Vagina (tissue), 2 donors: ENCODE measurements around the gene KRTAP5-7. TPM values are rescaled to one million over a fixed set of nuclear protein-coding genes. Genes with fewer than 3 reads are reported as not detected.

ENCODE experiments used
- DNase-seq, 2 donors: peaks; one replicate each; pipeline ENCODE4 v3.0.0-alpha.2; 2017; ENCODE audit errors: extremely low spot score in 2 of 2
- H3K27ac ChIP-seq: fragments of 200-600 bp; sonication (generic); one replicate; pipeline ENCODE4 v1.5.1; 2019
- H3K27me3 ChIP-seq: fragments of 200-600 bp; sonication (generic); one replicate; pipeline ENCODE4 v1.5.1; 2019
- H3K36me3 ChIP-seq, 2 donors: fragments of 200-600 bp; sonication (generic); one replicate each; pipeline ENCODE4 v1.5.1; 2017 to 2019
- H3K4me1 ChIP-seq: fragments of 200-600 bp; sonication (generic); one replicate; pipeline ENCODE4 v1.5.1; 2019
- H3K4me3 ChIP-seq, 2 donors: fragments of 200-600 bp; sonication (generic); 1 replicate in 1 of 2; 2 replicates in 1 of 2; pipeline ENCODE4 v1.5.1; 2016 to 2019
- H3K9me3 ChIP-seq: fragments of 200-600 bp; sonication (generic); one replicate; pipeline ENCODE4 v1.5.1; 2019
- CTCF ChIP-seq, 3 experiments: fragments of 450-650 bp in 2 of 3; fragments of 200-600 bp in 1 of 3; sonication (generic) in 1 of 3; IDR thresholded peaks; one replicate each; pipeline ENCODE4 v1.5.1; 2017 to 2019; ENCODE audit warnings: antibody characterized with exemption in 3 of 3, mild to moderate bottlenecking in 2 of 3, moderate library complexity in 2 of 3
- POLR2A ChIP-seq, 2 donors: fragments of 450-650 bp; IDR thresholded peaks; one replicate each; pipeline ENCODE4 v1.6.1; 2017; ENCODE audit warnings: antibody characterized with exemption in 2 of 2, mild to moderate bottlenecking in 2 of 2, moderate library complexity in 2 of 2
- POLR2AphosphoS5 ChIP-seq, 2 donors: sonication (generic); formaldehyde crosslinking; IDR thresholded peaks; one replicate each; pipeline ENCODE4 v1.9.0; 2017; ENCODE audit warnings: antibody characterized with exemption in 2 of 2, mild to moderate bottlenecking in 2 of 2, low read depth in 1 of 2; ENCODE audit not compliant: insufficient read depth in 1 of 2
- intact Hi-C: fragments of 100-400 bp; cut with DNase I; formaldehyde crosslinking; loops from one replicate; pipeline ENCODE4 v1.15.1; 2023
- total RNA-seq: library from RNA; depleted of rRNA; stranded (reverse); fragments of >200 nt; gene quantifications from one replicate; pipeline ENCODE4 v1.2.3, GENCODE V29; 2016

KRTAP5-7 gene
- total RNA-seq, 1 donor from 2014 or later = not detected

GRCh38 chr11:71482746-71483364, 44.2 kb upstream of the KRTAP5-7 start:
- DNase-seq = no peak
- intact Hi-C loops = no loop called here

GRCh38 chr11:71483692-71484091, 43.4 kb upstream of the KRTAP5-7 start:
- intact Hi-C loops = no loop called here
- Histone ChIP-seq H3K9me3 (no peaks in the 10 kb centered on the region), H3K36me3 (peaks cover 0 to 61% of the 10 kb centered on the region in 2 donors), H3K27me3 (no peaks in the 10 kb centered on the region), H3K4me1 (no peaks in the 10 kb centered on the region), H3K27ac (no peak overlapping the region), H3K4me3 (no peak overlapping the region)
- no peak for TF ChIP-seq POLR2AphosphoS5 (IDR thresholded peaks at IDR 0.05; ENCODE audit: insufficient read depth in 1 of 2, low read depth in 1 of 2)
- TF ChIP-seq CTCF (IDR thresholded peaks at IDR 0.05) = no peak
- TF ChIP-seq POLR2A (IDR thresholded peaks at IDR 0.05) = no peak
- DNase-seq = no peak

More at GRCh38 chr11:71482746-71483364, 44.2 kb upstream of the KRTAP5-7 start:
- no peak for TF ChIP-seq POLR2A (IDR thresholded peaks at IDR 0.05)
- TF ChIP-seq POLR2AphosphoS5 (IDR thresholded peaks at IDR 0.05; ENCODE audit: insufficient read depth in 1 of 2, low read depth in 1 of 2) = no peak
- TF ChIP-seq CTCF (IDR thresholded peaks at IDR 0.05) = no peak
- Histone ChIP-seq H3K27me3 (no peaks in the 10 kb centered on the region), H3K9me3 (no peaks in the 10 kb centered on the region), H3K27ac (no peak overlapping the region), H3K4me3 (no peak overlapping the region), H3K36me3 (peaks cover 0 to 69% of the 10 kb centered on the region in 2 donors), H3K4me1 (no peaks in the 10 kb centered on the region)

GRCh38 chr11:71484248-71485062, 42.6 kb upstream of the KRTAP5-7 start:
- no peak for DNase-seq
- no peaks in the 10 kb centered on the region for H3K27me3 ChIP-seq
- peaks cover 0 to 57% of the 10 kb centered on the region in 2 donors for H3K36me3 ChIP-seq
- H3K9me3 ChIP-seq = no peaks in the 10 kb centered on the region
- no peaks in the 10 kb centered on the region for H3K4me1 ChIP-seq
- intact Hi-C loops = no loop called here
- TF ChIP-seq CTCF (IDR thresholded peaks at IDR 0.05) (no peak), POLR2A (IDR thresholded peaks at IDR 0.05) (no peak), POLR2AphosphoS5 (IDR thresholded peaks at IDR 0.05; ENCODE audit: insufficient read depth in 1 of 2, low read depth in 1 of 2) (no peak)
- H3K4me3 ChIP-seq = no peak overlapping the region
- no peak overlapping the region for H3K27ac ChIP-seq

- Histone ChIP-seq H3K4me3 (no peak overlapping the region), H3K27me3 (no peaks in the 10 kb centered on the region), H3K36me3 (peaks cover 0 to 56% of the 10 kb centered on the region in 2 donors), H3K27ac (no peak overlapping the region), H3K4me1 (no peaks in the 10 kb centered on the region), H3K9me3 (no peaks in the 10 kb centered on the region)
- no peak for TF ChIP-seq POLR2AphosphoS5 (IDR thresholded peaks at IDR 0.05; ENCODE audit: insufficient read depth in 1 of 2, low read depth in 1 of 2)
- TF ChIP-seq CTCF (IDR thresholded peaks at IDR 0.05) = no peak
- no peak for TF ChIP-seq POLR2A (IDR thresholded peaks at IDR 0.05)
- intact Hi-C loops = no loop called here
- DNase-seq = no peak
Observed at GRCh38 chr11:71485063-71485399, 42.0 kb upstream of the KRTAP5-7 start.

GRCh38 chr11:71485466-71485865, 41.6 kb upstream of the KRTAP5-7 start:
- H3K27me3 ChIP-seq = no peaks in the 10 kb centered on the region
- TF ChIP-seq POLR2A (IDR thresholded peaks at IDR 0.05) = no peak
- TF ChIP-seq CTCF (IDR thresholded peaks at IDR 0.05) = no peak
- no peak for TF ChIP-seq POLR2AphosphoS5 (IDR thresholded peaks at IDR 0.05; ENCODE audit: insufficient read depth in 1 of 2, low read depth in 1 of 2)
- no peak overlapping the region for H3K27ac ChIP-seq
- DNase-seq = no peak
- H3K9me3 ChIP-seq = no peaks in the 10 kb centered on the region
- H3K4me3 ChIP-seq = no peak overlapping the region
- no peaks in the 10 kb centered on the region for H3K4me1 ChIP-seq
- peaks cover 0 to 56% of the 10 kb centered on the region in 2 donors for H3K36me3 ChIP-seq
- intact Hi-C loops = no loop called here
